GM19467 (cell line): ENCODE measurements around the gene EXOC2.

Source experiments
- ATAC-seq: cut with Tn5 transposase; IDR thresholded peaks from one replicate; pipeline ENCODE4 v1.9.1; 2021; ENCODE audit warnings: mild to moderate bottlenecking, moderate library complexity; ENCODE audit not compliant: unreplicated experiment

Gene EXOC2

GRCh38 chr6:474453-475185 lies 218.3 kb downstream of the EXOC2 start:
- peak; percentile 81 for ATAC-seq

GRCh38 chr6:473768-474452 lies 219.0 kb downstream of the EXOC2 start:
- ATAC-seq, result no peak

GRCh38 chr6:473356-473755 lies 219.6 kb downstream of the EXOC2 start:
- ATAC-seq, result no peak

GRCh38 chr6:470901-471448 lies 222.0 kb downstream of the EXOC2 start:
- no peak for ATAC-seq

GRCh38 chr6:470051-470900 lies 222.7 kb downstream of the EXOC2 start:
- ATAC-seq, result no peak

GRCh38 chr6:467671-468082 lies 225.3 kb downstream of the EXOC2 start:
- no peak for ATAC-seq

- ATAC-seq, result no peak
Observed at GRCh38 chr6:467111-467510, 225.8 kb downstream of the EXOC2 start.

- ATAC-seq, result no peak
Observed at GRCh38 chr6:466564-466963, 226.4 kb downstream of the EXOC2 start.

- no peak for ATAC-seq
Observed at GRCh38 chr6:465531-466348, 227.2 kb downstream of the EXOC2 start.

GRCh38 chr6:456887-457286 lies 236.1 kb downstream of the EXOC2 start:
- ATAC-seq, result no peak

GRCh38 chr6:456358-456867 lies 236.5 kb downstream of the EXOC2 start:
- ATAC-seq, result no peak

GRCh38 chr6:455835-456234 lies 237.1 kb downstream of the EXOC2 start:
- no peak for ATAC-seq

- no peak for ATAC-seq
Observed at GRCh38 chr6:455006-455585, 237.8 kb downstream of the EXOC2 start.

GRCh38 chr6:454148-454991 lies 238.6 kb downstream of the EXOC2 start:
- ATAC-seq, result no peak

- no peak for ATAC-seq
Observed at GRCh38 chr6:453152-453551, 239.8 kb downstream of the EXOC2 start.

GRCh38 chr6:452301-453067 lies 240.5 kb downstream of the EXOC2 start:
- ATAC-seq, result no peak

- ATAC-seq, result no peak
Observed at GRCh38 chr6:451847-452246, 241.1 kb downstream of the EXOC2 start.

GRCh38 chr6:451336-451735 lies 241.6 kb downstream of the EXOC2 start:
- no peak for ATAC-seq
